ENCODE data around the gene CFAP100.

DNA sequence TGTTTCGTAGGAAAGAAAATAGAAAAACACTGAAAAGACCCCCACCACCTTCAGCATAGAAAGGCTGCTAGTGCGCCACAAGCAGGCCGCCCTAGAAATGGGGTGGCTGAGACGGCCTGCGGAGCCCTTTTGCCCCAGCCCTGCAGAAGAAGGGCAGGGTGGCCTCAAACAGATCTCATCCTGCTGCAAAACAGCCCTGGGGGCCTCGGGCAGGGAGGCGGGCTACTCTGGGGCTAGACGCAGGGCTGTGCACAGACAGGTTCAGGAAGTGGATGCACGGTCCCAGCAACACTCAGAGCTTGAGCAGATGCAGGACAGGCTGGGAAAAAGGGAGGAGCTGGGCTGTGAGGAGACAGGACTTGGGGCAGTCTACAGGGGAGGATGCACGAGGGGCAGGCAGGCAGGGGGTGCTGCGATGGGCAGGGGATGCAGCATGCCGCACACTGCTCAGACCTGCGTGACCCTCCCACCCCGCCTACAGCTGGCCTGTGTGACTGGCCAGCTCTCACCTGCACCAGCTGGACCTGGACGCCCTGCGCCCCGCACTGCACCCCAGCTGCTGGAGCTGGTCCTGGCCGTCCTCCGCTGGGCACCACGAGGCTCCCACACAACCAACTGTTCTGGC is 46.7 kb downstream of the CFAP100 start:
- TF ChIP-seq, protein P1, sequence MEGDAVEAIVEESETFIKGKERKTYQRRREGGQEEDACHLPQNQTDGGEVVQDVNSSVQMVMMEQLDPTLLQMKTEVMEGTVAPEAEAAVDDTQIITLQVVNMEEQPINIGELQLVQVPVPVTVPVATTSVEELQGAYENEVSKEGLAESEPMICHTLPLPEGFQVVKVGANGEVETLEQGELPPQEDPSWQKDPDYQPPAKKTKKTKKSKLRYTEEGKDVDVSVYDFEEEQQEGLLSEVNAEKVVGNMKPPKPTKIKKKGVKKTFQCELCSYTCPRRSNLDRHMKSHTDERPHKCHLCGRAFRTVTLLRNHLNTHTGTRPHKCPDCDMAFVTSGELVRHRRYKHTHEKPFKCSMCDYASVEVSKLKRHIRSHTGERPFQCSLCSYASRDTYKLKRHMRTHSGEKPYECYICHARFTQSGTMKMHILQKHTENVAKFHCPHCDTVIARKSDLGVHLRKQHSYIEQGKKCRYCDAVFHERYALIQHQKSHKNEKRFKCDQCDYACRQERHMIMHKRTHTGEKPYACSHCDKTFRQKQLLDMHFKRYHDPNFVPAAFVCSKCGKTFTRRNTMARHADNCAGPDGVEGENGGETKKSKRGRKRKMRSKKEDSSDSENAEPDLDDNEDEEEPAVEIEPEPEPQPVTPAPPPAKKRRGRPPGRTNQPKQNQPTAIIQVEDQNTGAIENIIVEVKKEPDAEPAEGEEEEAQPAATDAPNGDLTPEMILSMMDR (IDR thresholded peaks at IDR 0.05), result no peak
- no peak for TF ChIP-seq POLR2A (IDR thresholded peaks at IDR 0.05)

Data from adrenal gland (tissue), 5 donors.